Fibroblast of pulmonary artery (primary cell): Measurements from ENCODE around the gene PCYT1A.

Experiments
- DNase-seq: peaks from one replicate; pipeline ENCODE4 v3.0.0-alpha.2; 2010; ENCODE audit warnings: low read depth
- H3K4me3 ChIP-seq: replicated peaks from 2 replicates; pipeline ENCODE4 v1.5.1; 2011; ENCODE audit warnings: low read depth, mild to moderate bottlenecking, control low read depth, low read length, moderate library complexity
- TF ChIP-seq, protein P1 (sequence below): IDR thresholded peaks from 2 replicates; pipeline ENCODE4 v1.5.1; 2011; ENCODE audit warnings: mild to moderate bottlenecking, control low read depth, low read length, inconsistent platforms; ENCODE audit errors: missing control alignments

PCYT1A gene

GRCh38 chr3:196236223-196236622 lies 51.3 kb downstream of the PCYT1A start:
- TF ChIP-seq, protein P1, sequence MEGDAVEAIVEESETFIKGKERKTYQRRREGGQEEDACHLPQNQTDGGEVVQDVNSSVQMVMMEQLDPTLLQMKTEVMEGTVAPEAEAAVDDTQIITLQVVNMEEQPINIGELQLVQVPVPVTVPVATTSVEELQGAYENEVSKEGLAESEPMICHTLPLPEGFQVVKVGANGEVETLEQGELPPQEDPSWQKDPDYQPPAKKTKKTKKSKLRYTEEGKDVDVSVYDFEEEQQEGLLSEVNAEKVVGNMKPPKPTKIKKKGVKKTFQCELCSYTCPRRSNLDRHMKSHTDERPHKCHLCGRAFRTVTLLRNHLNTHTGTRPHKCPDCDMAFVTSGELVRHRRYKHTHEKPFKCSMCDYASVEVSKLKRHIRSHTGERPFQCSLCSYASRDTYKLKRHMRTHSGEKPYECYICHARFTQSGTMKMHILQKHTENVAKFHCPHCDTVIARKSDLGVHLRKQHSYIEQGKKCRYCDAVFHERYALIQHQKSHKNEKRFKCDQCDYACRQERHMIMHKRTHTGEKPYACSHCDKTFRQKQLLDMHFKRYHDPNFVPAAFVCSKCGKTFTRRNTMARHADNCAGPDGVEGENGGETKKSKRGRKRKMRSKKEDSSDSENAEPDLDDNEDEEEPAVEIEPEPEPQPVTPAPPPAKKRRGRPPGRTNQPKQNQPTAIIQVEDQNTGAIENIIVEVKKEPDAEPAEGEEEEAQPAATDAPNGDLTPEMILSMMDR: no peak
- no peak for DNase-seq
- H3K4me3 ChIP-seq: no peak overlapping the region

DNA sequence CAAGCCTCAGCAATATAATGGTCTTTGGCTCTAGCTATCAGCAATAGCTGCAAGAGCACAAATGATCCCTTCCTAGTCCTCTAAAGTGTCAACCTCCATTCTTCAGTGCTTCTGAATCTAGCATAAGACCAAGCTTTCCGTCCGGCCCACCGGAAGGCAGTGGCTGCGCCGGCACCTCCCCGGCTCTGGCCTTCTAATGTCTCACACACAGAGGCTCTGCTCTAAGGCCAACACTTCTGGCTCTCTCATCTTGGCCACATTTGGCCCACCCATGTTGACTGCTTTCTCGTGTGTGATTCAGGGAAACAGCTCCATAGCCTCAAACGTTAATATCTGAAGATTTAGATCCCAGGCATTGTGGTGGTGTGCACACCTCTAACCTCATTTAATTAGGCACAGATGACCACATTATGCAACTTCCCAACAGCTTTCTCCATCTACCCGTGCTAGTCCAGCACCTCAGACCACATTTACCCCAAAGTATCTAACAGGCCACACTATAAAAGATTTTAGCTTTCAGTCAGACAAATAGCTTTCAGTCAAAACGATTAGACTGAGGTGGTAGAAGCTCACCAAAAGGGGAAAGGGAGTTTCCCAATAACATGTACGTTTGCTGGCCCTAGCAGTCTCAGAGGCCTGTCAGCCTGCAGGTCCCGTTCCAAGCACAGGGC lies 51.9 kb downstream of the PCYT1A start:
- no peak for DNase-seq
- H3K4me3 ChIP-seq: no peak overlapping the region
- TF ChIP-seq, protein P1: no peak

DNA sequence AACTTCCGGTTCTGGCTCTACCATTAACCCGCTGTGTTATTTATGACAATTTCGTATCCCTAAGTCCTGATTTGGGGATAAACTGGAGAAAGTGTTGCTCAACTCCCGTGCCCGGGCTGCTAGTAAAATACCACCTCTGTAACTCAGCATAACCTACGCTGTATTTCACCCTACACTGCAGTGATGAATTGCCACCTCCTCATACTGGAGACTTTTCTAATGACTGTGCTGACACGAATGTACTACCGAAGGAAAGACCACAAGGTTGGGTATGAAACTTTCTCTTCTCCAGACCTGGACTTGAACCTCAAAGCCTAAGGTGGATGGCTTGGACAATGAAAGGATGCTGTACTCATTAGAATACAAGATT lies 54.7 kb downstream of the PCYT1A start:
- H3K4me3 ChIP-seq: no peak overlapping the region
- DNase-seq: no peak
- TF ChIP-seq, protein P1: no peak

- DNase-seq: no peak
- TF ChIP-seq, protein P1: no peak
- H3K4me3 ChIP-seq: no peak overlapping the region
Measured at GRCh38 chr3:196232154-196232881, 55.2 kb downstream of the PCYT1A start.

DNA sequence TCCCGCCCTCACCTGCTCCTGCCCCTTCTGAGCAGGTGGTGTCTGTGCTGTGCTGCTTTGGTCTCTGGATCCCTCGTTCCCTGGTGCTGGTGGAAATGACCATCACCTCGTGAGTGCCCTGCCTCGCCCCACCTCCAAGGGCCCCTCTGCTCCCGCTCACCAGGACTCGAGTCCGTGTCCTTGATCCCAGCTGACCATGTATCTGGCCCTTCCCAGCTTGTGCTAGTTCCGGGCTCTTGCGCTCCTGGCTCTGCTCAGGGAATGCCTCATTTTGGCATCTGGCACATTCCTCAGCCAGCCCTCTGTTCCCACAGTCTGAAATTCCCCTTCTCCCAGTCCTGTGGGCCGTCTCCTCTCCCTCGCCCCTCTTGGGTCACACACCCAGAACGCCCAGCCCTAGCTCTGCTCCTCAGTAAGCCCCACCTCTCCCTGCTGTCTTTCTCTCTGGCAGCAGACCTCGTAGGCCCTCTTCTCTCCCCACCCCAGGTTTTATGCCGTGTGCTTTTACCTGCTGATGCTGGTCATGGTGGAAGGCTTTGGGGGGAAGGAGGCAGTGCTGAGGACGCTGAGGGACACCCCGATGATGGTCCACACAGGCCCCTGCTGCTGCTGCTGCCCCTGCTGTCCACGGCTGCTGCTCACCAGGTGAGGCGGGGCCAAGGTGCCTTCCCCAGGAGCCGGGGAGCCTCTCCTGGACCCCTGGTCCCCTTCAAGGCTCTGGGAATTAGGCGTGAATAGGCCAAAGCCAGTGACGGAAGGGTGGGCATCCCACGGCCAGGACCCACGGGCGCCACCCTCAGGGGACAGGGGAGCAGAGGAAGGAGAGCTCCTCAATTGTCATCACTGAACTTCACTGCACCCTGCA lies 59.7 kb downstream of the PCYT1A start:
- H3K4me3 ChIP-seq: no peak overlapping the region
- TF ChIP-seq, protein P1: no peak
- peak; percentile 39 for DNase-seq

DNA sequence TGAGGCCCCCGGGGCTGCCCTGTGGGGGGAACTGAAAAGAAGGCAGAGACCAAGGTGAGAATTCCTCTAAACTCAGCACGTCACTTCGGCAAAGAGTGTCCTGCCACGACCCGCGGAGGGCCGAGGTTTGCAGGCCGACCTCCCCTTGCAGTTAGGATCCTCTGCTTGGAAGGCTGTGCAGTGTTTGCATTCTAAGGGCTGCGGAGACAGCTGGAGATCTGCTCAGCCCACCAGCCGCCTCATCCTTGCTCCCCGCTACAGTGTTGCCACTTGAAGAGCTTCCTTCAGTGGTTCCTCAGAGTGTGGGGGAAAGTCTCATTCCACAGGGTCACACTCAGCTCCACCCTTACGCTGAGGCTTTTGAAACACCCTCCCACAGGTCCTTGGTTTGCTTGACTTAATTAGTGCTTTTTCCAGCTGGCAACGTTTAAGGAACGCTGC lies 60.4 kb downstream of the PCYT1A start:
- no peak overlapping the region for H3K4me3 ChIP-seq
- TF ChIP-seq, protein P1: no peak
- no peak for DNase-seq
